Activated CD8-positive, alpha-beta memory T cell treated with anti-CD3 and anti-CD28 coated beads, Interleukin-2, amount 50 U/mL, for 1 hour (primary cell): ENCODE data around the gene SYCE3.

Source experiments
- DNase-seq: peaks from one replicate; pipeline ENCODE4 v3.0.0-alpha.2; 2020; ENCODE audit errors: extremely low read depth

Gene SYCE3

DNA sequence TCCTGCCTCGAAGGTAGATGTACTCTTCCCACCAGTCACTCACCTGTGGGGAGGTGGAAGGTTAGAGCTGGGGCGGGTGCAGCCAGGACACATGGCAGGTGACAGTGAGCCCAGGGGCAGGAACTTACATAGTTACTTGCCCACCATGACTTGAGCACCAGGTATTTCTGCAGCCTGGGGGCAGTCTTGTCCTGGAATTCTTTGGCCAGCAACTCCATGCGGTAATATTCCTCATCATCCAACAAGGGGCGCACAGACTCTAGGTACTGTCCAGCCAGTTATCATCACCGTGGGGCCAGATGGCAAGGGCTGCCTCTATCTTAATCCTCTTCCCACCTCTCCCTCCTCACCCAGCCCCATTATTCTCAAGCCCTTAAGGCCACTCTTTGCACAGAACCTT is 13.4 kb upstream of the SYCE3 start:
- DNase-seq, result no peak

DNA sequence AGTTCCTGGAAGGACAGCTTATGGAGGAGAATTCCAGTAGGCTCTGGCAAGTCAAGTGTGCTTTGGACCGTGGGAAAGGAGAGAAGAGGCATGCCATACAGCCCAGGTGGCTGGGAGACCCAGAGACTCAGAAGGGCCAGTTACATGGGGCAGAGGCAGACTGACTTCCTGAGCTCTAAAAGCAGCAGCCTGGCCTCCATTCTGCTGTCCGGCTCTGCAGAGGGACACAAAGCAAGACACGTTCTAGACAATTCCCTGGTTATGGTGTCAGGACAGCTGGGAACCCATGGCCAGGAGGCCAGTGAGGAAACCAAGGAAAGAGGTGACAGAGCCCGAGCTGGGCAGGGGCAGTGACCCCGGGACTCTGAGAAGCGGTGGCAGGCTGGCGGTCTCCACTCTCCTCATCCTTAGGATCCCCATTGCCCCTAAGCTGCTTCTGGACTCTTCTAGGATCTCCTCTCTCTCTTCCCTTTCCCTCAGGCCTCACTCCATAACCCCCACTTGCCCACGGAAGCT is 12.8 kb upstream of the SYCE3 start:
- DNase-seq, result no peak

DNA sequence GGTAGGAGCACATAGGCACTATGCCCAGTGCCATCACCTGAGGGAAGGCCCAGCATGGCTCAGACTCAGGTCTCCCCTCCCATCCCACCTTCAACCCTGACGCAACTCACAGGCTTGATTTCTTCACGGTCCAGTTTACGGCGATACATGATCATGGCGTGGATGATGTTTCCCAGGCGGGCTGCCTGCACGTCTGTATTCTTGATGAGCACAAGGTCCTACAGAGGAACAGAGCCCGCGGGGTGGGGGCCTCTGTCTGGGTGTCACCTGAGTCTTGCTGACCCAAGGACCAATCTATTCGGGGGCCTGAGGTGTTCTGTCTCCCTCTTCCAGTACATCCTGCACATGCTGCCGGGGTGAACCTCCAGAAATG is 11.7 kb upstream of the SYCE3 start:
- no peak for DNase-seq

DNA sequence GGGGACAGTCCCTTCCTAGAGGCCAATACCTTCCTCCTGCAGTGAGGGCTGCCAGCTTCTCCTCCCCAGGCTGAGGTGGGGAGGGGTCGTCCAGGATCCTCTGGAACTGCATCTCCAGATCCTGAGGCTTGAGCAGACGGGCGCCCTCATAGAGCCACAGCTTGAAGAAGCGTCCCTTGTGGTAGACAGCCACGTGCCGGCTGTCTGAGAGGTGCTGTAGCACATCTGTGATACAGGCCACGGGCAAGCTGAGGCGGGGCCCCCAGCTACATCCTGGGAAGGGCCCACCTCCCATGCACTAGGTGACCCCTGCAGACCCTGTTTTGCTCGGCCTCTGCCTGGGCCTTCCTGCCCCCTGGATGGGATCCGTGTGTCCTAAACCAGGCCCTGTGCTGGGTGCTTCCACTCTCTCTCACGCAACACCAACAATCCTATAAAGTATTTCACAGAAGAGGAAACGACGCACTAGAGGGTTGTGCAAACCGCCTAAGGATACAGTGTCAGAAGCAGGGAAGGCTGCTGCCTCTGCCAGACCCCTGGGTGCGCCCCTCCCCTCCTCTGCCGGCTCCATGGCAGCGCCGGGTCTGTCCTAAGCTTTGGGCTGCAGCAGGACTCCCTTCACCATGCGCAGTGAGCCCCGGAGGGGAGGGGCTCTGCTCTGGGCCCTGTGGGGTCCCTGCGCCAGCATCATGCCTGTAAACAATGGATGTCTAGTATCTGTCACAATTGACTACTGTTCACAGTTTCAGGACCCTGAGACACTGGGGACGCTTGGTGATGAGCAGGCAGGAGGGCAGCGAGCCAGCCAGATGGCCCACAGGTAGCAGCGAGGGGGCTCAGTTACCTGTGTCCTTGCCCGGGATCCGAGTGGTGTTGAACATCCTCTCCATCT is 11.0 kb upstream of the SYCE3 start:
- DNase-seq, result no peak

DNA sequence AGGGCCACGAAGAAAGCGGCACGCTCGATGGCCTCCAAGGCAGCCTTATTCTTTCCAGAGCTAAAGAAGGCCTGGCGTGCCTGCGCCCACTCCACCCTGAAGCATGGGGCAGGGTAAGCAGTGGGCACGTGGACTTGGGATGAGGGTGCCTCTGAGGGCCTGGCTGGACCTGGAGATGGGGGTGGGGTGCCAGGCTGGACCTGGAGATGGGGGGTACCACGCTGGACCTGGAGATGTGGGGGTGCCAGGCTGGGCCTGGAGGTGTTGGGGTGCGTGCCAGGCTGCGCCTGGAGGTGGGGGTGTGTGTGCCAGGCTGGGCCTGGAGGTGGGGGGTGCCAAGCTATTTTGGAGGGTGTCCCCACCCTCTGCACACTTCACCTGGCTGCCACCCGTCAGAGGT is 10.2 kb upstream of the SYCE3 start:
- no peak for DNase-seq

DNA sequence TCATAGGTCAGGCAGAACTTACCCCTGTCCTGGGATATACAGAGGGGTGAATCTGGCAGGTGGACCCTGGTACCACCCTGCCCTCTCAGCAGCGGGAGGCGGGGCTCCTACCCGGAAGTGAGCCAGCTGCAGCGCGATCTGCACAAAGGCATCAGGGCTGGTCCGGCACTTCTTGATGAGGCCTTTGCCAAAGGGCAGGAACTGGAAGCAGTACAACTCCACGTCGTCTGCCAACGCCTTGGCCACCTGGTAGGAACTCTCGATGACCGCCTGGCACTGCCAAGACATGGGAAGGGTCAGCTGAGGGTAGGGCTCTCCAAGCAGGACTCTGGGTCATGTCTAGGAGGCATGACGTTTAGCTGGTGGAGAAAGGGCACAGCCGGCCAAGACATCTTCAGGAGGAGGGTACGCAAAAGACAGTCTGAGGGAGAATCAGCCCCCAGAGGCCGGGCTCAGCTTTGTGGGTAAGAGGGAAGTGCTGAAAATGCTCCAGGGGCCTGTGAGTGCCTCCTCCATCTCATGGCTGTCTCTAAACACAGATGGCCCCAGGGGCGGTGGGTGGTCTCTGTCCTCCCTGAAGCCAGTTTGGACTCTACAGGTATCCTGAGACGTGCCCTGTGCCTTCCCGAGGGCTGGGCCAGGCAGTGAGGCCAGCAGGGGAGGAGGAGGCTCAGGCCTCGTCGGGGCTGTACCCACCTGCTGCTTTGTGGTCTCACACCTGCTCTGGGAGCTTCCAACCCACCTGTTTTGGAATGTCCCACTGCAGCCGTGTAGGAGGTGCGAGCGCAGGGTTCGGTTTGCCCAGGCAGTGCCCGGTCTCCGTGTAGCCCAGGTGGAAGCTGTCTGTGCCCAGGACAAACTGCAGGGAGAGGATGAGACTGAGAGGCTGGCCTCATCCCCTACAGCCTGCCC is 8.8 kb upstream of the SYCE3 start:
- DNase-seq, result no peak

DNA sequence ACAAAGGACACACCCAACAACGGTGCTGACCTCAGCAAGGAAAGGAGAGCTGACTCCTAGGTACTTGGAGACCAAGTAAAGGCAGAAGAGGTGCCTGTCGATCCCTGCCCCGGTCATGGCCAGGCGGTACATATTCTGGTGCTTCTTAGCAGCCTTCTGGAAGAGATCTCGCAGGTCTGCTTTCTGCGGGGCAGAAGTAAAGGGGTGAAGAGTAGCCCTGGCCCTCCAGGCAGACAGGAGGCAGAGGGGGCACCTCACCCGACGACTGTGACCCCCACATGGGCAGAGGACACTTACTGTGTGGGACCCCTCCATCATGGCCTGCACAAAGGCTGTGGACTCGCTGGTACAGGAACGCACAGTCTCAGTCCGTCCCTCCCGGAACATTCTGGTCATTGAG is 8.1 kb upstream of the SYCE3 start:
- no peak for DNase-seq

DNA sequence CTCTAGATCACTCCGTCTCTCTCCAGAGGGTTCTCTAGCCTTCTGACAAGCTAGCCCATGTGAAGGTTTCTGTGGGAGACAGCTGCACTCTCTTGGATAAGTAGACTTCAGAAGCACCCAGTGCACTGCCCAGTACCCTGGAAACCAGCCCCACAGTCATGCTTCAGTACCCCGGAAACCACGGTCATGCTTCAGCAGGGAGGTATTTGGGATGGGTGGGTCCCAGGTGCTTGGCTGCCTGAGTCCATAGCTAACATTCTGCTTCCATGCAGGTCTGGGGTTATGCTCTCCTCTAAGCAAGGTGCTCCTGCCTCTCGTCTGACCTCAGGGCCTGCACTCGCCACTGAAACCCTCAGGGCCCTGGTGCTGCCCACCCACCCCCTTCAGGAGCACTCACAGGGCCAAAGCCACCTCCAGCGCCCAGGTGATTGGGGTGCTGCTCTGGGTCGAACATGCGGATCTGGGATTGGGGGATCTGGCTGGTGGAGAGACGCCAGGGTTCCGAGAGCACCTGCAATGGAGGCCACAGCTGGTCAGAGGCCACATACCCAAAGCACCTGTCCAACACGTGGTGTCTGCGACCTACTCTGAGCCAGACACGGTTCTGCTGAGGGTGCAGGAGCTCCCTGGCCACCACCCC is 7.3 kb upstream of the SYCE3 start:
- no peak for DNase-seq

DNA sequence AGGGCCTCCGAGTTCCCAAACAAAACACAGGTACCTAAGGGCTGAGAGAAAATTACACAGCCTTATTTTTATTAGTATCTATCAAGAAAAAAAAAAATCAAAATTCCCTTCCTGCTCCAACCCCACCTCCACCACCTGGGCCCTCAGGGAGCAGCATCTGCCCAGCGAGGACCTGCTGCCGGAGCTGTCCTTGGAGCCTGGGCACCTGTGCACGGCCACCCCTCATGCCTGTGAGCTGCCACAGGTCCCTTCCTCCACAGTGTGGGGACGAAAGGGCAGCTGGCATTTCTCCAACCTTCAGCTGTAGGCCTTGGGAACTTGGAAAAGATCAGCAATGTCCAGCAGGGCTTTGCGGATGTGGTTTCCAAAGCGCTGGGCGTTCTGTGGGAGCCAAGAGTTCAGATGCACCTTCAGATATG is 6.3 kb upstream of the SYCE3 start:
- DNase-seq, result no peak

DNA sequence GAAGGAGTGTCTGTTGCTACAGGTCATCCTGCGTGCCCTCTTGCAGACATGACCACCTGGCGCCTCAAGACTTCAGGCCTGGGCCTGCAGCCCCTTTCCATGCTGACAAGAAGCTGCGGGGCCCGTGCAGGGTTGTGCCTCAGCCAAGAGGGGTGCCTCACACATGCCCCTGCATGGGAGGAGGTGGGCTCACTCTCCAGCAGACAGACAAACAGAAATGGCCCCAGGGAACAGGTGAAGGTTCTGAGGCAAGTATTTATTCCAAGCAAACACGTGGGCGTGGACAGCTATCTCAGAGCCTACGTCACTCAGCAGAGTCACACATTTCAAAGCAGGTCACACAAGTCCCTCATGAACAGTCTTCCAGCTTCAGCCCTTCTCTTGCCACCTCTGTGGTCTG is 5.9 kb upstream of the SYCE3 start:
- no peak for DNase-seq

DNA sequence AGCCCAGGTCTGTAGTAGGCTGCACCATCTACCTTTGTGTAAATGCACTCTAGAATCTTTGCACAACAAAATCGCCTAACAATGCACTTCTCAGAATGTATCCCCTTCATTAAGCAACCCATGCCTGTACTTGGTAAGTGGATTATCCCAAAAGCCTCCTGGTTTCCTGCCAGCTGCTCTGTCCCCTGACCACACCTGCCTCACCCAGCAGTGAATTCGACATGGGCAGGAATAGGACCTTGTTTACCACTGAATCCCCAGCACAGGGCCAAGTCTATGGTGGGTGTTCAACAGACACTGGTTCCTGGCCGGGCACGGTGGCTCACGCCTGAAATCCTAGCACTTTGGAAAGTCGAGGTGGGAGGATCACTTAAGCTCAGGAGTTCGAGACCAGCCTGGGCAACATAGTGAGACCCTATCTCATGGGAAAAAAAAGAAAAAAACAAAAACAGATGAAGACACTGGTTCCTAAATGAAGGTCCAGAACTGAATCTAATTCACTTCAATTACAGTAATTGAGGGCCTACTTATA is 5.1 kb upstream of the SYCE3 start:
- DNase-seq, result no peak

DNA sequence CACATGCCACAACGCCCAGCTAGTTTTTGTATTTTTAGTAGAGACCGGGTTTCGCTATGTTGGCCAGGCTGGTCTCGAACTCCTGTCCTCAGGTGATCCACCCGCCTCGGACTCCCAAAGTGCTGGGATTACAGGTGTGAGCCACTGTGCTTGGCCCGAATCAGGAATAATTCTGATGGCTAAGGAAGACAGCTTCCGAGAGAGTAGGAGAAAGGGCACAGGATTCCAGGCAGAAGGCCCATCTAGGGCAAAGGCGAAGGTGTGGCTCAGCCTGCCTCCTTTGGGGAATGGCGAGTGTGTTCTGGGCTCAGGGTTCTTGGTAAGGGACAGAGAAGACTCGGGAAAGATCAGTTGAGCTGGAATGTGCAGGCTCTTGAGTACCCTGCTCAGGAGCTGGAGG is 1.6 kb upstream of the SYCE3 start:
- no peak for DNase-seq

DNA sequence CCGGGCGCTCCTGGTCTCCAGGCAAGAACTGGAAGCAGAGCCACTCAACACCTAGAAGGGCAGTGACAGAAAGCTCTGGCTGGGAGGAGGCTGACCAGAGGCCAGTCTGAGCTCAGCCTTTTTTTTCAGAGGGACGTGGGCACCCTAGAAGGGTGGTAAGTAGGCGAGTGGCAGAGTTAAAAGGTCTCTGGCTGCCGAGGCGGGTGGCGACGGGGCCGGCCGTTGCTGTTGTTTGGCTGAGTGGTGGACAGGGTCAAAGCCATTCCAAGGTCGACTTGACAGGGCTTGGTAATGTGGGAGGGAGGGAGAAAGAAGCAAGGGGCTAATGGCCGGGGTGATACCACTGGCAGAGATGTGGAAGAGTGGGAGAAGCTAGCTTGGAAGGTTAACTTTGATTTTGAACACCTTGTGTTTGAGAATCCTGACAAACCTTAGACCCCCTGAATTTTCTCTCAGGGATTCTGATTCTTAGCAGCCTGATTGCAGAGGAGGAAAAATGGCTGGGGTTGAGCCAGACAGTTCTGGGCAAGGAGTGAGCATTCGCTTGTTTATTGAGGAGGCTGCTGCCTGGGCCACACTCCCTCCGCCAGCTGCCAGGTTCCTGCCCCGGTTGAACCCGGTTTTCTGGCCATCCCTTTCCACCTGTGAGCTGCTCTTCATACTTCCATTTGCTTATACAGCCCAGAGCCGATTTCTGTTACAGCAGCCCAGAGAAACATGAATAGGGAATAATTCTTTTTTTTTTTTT is 868 bp upstream of the SYCE3 start:
- no peak for DNase-seq

DNA sequence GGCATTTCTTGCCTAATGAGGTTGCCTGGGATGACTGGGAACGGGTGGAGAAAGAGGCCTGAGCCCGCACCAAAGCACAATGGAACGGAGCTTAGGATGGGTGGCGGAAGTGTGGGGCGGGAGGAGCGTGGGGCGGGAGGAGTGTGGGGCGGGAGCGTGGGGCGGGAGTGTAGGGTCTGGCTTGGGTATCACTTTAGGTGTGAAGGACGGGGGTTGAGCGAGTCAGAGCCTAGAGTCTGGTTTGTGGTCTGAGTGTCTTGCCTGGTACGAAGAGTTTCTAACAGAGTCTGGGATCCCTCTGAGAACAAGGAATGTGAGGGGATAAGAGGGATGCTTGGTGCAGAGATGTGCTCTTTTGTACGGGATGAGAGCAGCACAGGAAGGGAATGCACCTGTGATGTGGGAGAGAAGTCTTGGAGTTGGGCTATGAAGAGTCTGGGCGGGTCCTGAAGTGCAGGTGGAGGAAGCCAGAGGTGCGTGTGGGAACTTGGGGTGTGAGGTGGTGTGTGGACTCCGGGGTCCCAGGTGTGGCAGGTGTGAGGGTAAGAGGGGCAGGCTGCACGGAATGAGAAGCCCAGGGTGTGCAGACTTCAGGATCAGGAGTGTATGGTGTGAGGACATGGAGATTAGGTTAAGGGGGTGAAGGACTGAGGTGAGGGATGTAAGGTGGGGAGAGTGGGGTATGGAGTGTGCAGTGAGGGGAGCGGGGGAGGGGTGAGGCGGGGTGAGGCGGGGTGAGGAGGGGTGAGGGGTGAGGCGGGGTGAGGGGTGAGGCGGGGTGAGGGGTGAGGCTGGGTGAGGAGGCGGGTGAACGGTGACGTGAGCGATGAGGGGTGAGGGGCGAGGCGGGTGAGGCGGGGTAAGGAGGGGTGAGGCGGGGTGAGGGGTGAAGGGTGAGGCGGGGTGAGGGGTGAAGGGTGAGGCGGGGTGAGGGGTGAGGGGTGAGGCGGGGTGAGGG is 1.0 kb downstream of the SYCE3 start:
- no peak for DNase-seq

DNA sequence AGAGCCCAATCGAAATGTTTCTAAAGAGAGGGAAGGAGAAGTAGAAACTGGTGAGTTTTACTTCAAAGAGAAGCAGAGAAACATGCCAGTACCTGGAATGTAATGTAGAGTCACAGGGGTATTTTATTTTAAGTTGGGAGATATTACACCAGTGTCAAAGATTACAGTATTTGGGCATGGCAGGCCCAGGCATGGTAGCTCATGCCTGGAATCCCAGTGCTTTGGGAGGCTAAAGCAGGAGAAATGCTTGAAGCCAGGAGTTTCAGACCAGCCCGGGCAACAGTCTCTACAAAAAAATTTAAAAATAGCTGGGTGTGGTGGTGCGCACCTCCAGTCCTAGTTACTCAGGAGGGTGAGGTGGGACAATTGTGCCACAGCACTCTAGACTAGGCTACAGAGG is 2.7 kb downstream of the SYCE3 start:
- no peak for DNase-seq

DNA sequence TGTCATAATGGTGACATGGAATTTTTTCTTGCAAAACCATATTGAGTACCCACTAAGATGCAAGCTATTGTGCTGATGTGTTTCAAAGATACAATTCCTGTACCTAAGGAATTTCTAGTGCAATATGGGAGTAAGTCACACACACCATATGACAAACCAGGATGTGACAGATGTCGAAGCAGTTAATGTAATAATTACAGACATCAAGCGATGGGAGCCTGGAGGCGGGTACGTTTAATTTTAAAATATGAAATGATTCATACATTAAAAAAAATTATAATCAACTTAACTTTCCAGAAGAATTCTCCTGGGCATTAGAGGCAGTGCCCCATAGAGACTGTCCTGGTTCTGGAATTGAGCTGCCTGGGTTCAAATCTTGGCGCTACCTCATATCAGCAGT is 6.0 kb downstream of the SYCE3 start:
- DNase-seq, result no peak

DNA sequence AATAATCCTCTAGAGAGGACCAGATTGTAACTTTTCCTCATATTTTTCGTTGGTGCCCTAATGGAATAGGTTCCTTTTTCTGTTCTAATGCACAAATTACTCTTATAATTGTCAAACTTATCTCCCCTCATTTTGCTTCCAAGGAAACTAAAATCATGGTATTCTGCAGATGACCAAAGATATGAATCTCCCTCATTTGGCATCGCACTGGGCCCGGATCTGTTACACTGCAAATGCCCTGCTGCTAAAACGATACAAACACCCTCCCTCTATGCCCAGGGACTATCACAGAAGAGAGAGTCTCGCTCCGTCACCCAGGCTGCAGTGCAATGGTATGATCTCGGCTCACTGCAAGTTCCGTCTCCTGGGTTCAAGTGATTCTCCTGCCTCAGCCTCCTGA is 9.4 kb downstream of the SYCE3 start:
- no peak for DNase-seq

DNA sequence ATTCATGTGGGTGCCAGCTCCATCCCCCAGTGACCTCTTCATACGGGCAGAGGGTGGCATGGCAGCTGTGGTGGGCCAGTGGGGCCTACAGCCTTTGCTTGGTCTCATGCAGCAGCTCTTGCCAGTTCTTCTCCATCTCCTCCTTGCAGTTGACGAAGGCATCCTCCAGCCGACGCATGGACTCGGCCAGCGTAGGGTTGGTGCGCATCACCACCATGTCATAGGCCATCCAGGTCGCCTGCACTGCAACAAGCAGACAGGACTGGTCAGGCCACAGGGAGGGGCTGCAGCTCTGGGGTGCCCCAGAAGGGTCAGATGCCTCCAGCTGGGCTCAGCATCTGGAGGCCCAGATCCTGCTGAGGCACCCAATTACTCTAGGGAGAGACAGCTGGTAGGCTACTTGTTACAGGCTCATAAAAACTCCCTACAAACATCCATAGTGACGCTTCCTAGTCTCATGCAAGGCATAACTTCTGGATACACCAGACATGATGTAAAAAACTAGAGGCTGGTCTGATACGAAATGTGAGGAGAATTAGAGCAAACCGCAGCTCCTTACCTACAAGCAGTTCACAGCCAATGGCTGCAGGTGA is 11.5 kb downstream of the SYCE3 start:
- DNase-seq, result no peak

DNA sequence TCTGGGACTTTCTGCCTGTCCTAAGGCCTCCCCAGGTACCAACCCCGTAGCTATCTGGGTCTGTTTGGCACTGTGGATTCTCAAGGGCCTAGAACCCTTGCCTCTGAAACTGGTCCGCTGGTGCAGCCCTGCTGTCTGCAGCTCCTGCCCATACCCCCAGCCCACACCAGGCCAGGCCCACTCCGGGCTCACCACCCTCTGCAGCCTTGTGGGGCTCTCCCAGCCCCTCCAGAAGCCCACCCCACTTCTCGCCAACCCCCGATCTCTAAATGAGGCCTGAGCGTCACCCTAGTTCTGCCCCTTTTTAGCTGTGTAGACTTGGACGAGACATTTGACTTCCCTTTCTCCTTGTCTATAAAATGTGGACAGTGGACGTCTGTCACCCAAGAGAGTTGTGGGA is 12.3 kb downstream of the SYCE3 start:
- no peak for DNase-seq
